Glomerular visceral epithelial cell (primary cell): ENCODE results near the gene ATE1.
A peak's percentile ranks its signal among the peaks of the same experiment; 100 is the strongest.
"Not testable (repeated sequence)": the region's sequence is repeated elsewhere in the genome, so short reads cannot be mapped to it uniquely, and the experiment has no call there.

Experiments
- DNase-seq: peaks from one replicate; pipeline ENCODE4 v3.0.0-alpha.2; 2016; ENCODE audit errors: extremely low spot score

The ATE1 gene

DNA sequence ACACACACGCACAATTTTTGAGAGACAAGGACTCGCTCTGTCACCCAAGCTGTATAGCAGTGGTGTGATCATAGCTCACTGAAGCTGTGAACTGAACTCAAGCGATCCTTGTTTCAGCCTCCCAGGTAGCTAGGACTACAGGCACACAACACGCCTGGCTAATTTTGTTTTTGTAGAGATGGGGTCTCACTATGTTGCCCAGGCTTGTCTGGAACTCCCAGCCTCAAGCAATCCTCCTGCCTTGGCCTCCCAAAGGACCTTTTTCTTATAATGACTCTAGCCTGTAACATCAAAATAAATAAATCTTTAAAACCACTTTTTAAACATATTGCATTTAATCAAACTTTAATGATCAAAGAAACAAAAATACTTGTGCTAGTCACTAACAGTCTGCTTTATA is 188.7 kb downstream of the ATE1 start:
- DNase-seq: no peak

DNA sequence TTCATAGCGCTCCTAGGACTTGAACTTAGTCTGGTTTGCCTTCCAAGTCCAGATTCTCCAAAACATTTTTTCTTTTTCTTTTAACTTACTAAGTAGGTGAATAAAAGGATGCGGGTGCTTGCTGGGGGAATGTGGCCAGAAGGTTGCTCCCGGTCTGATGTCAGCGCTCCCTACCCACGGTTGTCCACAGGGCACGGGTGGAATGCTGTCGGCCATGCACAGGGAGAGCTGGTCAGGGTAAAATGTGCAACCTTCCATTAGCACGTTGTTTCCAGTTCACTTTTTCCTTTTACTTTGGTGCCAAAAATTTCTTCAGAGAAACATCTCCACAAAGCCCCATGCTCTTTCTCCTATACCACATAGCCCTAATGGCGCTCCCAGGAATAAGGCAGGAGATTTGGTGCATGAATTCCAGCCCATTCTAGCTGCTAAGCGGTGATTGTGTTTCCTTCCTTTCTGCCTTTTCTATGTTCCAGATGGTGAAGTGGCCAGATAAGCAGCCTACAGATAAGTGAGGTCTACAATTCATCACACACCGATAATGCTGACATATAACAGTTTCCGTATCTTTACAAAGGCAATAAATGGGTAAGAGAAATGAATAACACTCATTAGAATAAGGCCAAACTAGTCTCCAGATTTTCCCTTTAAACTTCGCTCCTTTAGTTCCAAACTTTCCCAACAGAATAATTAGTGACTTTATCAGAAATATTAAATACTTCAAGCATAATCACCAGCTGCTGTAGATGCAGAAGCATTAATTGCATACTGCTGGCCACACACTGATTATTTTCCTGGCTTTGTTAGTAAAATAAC is 191.3 kb downstream of the ATE1 start:
- no peak for DNase-seq

DNA sequence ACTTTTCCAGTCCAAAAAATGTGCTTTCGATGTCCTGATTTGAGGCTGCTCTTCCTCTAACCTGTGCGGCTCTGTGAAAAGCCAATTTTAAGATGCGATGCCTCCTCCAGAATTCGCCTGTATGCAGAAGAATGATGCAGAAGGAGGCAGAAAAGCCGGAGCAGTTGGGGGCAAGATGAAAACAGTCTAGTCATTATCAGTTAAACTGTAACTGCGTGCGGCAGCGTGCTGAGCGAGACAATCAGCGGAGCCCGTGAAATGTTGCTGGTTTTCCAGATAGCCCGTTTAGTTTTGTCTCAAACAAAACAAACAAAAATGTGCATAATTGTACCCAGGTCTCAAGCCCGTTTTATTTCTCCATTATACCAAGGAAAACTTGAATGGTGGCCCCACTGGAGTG is 192.6 kb downstream of the ATE1 start:
- no peak for DNase-seq

DNA sequence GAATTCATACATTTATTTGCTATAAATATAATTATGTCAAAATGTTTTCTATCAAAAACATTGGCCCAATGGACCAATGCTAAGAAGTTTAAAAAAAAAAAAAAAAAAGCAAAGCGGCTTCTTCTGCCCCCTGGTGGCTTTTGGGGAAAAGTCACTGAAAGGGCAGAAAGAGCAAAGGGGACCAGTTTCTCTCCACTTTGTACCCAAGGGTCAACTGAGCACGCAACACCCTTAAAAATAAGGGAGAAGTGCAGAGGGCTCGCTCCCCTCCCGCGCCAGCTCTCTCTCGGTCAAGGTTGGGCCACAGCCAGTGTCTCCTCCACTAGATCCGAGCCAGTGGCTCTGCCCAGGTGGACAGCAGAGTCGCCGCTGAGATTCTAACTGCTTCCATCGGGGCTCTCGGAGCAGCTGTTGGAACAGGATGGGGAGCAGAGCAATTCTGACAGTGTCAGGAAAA is 193.2 kb downstream of the ATE1 start:
- DNase-seq: peak; percentile 22

DNA sequence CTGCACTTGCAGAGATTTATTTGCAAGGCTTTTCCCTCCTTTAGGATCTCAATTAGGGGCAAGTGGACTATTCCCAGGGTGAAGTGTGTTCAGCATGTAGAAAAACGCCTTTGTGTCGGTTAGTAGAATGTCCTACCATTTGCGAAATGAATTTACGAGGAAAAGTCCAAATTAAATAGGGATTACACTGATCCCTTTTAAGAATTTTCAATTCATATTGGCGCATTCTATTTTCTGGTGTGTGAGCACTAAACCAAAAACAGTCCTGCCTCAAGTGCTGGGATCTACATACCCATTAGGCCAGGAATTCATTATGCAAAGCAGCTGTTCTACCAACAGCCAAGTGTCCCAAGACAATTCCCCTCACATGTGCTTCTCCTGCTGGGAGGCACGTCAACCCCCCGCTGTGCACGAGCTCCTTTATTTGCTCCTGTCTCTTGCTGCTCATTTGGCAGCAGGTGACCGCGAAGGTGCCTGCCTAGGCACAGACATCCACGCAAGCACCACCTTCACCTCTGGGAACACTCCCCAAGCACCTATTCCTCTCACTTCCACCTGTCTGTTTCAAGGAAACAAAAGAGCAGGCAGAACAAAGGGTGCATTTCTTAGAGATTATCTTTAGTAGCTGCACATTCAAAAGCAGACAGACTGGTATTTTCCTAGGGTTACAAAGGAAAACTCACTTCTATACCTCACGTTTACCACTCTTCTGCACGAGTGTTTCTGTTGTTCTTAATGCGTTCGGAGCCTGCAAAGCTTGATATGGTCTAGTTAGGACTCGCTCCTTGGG is 195.0 kb downstream of the ATE1 start:
- no peak for DNase-seq

DNA sequence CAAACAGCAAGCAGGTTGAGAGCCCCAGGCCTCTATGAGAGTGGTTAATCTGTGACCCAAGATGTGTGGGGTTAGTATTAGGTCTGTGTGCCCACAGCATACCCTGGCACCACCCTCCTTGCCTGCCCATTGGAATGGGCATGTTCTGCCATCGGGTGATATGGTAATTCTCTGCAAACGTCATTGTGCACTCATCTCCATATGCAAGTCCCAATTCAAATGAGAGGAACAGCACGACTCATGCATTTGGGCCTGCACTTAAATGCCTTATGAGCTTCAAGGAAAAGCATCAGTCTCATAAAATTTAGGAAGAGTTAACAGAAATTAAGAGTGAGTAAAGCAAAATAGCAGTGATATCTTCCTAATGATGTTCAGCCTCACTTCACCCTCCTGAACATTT is 195.7 kb downstream of the ATE1 start:
- DNase-seq: no peak

DNA sequence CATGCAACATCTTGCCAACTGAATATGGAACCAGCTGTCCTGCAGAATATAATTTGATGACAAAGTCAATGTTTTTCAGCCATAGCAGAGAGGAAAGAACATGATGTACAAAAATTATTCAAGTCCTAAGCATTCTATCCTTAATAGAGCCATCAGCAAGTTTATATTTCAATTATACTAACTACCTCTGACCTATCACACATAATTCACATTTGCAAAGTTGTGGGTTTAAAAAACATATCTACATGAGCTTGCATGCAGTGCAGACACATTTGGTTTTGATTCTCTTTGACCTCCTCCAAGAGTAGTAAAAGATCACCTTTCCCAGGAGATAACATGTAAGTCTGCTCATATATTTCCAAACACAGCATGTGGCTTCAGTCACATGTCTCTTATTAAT is 203.5 kb downstream of the ATE1 start:
- DNase-seq: no peak

DNA sequence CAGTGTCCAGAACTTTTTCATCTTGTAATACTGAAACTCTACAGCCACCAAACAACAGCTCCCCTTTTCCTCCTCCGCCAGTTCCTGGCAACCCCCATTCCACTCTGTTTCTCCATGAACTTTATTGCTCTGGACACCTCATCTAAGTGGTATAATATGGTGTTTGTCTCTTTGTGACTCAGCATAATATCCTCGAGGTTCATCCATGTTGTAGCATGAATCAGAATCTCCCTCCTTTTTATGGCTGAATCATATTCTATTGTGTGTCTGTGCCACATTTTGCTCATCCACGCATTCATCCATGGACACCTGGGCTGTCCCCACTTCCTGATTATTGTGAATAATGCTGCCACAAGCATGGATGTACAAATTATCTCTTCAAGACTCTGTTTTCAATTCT is 205.2 kb downstream of the ATE1 start:
- DNase-seq: no peak

DNA sequence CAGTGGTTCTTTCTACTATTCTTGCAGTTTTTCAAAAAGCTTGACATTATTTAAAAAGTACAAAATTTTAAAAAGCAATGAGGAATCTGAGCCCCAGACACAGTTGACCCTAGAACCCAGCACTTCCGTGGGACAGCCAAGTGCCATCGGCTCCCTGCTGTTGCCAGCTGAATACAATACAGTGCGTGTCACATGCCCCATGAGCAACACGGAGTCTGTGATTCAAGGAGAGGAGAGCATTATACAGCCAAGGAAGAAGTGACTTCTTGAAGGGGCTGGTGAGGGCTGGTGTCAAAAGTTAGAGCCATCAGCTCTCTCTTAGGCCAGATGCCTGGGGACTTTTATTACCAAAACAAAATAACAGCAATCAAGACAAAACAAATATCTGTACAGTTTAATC is 206.6 kb downstream of the ATE1 start:
- DNase-seq: no peak

DNA sequence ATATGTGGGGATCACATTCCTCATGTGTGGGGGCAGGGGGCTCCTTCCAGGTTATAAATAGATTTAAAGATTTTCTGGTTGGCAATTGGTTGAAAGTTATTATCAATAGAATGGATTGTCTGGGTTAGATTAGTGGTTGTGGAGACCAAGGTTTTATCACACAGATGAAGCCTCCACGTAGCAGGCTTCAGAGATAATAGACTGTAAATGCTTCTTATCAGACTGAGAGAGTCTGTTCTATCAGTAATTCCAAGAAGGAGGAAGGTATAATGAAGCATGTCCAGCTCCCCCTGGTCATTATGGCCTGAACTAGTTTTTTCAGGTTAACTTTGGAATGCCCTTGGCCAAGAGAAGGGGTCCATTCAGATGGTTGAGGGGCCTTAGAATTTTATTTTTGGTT is 211.9 kb downstream of the ATE1 start:
- DNase-seq: no peak

DNA sequence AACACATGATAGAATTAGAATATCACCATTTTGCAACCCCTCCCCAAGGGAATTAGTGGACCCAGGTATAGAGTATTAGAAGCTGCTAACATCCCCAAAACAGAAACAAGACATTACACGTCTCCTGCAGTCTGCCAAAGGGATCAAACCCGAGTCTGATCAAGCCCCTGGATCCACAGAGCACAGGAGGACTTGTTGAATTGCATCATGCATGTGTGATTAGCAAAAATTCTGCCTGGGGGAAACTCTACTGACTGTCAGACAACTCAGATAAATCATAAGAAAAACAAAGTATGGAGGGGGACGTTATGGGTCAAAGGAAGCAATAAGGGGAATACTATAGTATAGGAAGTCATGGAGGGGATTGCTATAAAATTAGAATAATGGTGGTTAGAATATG is 212.8 kb downstream of the ATE1 start:
- no peak for DNase-seq

DNA sequence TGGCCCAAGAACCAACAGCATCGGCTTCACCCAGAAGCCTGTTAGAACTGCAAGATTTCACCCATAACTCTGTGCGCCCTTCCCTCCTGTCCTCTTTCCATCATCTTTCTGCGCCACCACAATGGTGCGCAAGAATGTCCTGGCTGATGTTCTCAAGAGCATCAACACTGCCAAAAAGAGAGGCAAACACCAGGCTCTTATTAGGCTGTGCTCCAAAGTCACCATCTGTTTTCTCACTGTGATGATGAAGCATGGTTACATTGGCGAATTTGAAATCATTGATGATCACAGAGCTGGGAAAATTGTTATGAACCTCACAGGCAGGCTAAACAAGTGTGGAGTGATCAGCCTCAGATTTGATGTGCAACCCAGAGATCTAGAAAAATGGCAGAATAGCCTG is 214.3 kb downstream of the ATE1 start:
- no peak for DNase-seq

DNA sequence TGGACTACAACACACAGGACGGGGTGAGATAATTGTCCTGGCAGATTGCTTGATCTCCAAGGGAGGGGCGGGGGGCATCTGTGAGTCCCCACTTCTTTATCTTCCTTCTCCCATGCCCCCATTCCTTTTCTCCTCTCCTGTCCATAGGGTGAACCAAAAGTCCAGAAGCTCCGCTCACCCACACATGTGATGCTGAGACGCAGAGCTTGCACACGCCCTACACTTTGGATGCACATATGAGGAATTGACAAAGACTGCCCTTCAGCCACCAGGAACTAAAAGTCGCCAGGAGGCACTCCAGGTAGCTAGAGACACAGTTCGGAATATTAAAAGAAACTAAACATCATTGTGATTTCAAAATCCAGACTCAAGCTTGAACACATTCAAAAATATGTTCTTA is 216.9 kb downstream of the ATE1 start:
- no peak for DNase-seq

DNA sequence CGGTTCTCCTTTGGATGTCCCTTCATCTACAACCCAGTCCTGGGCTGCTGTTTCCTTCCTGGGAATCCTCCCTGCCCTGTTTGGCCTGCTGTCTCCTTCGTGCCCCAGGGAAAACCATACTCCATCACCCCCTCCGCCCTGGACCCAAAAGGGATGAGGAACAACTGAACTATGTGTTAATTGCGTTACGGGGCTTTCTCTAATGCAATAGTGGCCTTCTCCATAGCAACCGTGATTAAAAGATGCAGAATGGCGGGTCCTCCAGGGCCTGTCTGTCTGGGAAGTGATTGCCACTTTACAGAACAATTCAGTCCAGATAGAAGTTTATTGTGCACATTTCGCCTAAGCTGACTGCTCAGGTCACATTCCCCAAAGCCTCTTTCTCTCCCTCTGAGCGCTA is 217.6 kb downstream of the ATE1 start:
- DNase-seq: no peak

DNA sequence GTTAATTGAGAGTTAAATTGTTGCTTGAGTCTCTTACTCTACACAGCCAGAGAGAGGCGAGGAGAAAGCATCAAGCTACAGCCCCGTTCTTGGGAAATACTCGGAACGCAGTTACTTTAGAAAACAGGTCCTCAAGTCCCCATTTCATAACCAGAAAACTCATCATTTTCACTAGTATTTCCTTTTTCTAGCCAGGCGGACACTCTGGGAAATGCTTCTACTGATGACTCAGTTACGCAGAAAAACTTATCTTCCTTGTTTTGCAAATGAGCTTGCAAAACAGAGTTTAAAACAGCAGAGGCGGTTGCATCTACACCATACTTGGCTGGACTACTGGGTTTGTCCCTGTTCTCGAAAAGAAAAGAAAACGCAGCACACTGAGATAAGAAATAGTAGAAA is 218.2 kb downstream of the ATE1 start:
- no peak for DNase-seq

DNA sequence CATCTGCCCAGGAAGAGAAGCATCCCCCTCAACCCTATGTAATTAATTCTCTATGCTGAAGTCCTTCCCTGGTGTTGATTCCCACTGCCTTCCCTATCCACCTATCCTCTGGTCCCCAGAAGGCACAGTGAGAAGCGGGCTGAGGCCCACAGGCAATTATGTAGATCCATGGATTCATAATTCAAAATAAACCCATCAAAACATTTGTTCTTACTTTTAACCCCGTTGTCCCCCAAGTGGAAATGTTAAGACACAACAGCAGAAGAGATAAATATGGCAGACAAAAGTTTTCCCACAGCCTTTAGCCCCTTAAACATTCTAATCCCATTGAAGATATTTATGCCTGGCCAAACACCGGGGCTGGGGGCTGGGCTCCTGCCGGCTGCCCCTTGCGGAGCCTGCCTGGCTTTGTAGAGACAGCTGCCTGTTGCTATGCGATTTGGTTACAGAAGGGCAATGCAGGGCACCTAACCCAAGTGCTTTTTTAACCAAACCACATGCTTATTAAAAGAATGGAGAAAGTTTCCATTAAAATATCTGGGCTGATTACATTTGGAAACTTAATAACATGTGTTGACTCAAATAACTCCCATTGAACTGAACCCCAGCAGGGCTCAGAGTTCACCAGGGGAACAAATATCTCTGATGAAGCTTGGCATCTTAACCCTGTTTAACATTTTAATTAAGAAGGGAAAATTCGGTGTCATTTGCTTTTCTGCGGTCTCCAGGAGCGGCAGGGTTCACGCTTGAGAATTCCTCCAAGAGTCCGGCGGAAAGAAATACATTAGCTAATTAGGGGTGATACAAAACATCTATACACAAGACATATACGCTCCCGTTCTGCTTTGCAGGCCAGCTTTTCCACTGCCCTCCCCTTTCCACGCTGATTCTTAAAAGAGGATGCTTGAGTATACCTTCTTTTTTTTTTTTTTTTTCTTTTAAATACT is 218.8 kb downstream of the ATE1 start:
- no peak for DNase-seq

DNA sequence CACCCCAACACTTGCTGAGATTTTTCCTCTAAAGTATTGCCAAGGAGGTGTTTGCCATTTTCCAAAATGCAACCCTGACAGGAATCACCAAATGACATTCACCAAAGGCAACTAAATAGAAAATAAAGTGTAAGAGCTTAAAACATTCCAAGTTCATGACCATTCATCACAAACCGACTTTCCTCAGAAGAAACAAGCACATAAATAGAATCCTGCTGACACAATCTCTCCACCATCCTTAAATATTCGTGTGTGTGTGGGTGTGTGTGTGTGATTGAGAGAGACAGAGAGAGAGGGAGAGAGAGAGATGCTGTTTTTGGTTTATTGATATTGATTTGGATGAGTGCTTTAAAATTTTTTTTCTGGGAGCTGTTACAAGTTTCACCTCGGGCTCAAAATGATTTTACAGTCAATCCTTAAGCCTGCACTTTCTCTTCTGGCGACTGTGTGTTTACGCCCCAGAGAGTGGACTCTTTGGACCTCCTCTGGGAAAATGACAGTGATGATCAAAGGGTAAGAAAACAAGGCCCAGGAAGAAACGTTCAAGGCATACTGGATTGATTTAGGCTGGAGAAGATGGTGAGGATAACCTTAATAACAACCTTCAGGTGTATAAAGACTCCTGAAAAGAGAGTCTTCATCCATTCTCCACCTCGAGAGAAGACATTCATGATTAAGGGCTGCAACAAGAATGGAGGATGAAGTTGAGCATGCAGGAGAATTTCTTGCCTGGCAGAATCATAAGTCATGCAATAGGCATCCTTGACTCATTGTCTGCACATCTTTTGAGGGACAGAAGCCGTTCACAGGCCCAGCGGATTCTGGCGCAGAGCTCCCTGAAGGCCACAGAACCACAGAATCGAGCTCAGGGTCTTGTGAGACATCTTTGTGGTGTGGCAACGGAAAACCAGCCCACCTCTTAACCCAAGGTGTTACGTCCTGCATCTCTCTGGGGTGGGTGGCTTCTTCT is 225.2 kb downstream of the ATE1 start:
- DNase-seq: peak; percentile 77

DNA sequence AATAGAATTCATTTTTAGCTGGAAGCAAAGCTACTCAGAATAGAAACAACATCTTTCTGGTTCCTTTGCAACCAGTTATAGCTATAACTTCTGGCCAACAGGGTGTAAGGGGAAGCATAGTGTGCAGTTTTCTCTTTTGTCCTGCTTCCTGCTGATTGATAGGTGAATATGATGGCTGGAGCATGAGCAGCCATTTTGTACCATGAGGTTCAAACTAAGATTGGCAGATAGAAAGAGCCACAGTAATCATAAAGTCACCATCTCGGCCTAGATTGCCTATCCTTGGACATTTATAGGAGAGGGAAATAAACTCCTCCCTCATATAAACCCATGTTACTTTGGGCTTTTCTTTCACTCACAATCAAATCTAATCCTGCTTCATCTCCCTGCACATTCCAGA is 227.4 kb downstream of the ATE1 start:
- no peak for DNase-seq

DNA sequence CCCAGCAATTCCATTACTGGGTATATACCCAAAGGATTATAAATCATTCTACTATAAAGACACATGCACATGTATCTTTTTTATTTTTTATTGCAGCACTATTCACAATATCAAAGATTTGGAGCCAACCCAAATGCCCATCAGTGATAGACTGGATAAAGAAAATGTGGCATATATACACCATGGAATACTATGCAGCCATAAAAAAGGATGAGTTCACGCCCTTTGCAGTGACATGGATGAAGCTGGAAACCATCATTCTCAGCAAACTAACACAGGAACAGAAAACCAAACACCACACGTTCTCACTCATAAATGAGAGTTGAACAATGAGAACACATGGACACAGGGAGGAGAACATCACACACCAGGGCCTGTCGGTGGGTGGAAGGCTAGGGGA is 228.1 kb downstream of the ATE1 start:
- DNase-seq: not testable (repeated sequence)

DNA sequence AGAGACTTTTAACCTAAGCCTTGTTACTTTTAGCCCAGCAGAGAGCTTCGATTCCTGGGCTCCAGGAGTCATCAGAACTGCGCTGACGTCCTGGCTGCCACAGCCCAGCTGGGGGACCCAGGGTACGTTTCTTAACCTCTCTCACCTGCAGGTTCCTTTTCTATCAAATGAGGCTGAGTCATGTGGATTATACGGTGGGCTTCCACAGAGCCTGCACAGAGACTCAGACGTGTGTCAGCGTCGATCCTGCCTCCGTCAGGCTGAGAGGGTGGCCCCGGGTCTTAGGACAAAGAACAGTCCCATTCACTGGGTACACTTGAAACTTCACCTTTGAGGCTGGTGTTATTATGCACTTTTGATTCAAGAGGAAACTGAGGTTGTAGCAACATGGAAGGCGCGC is 228.9 kb downstream of the ATE1 start:
- no peak for DNase-seq

DNA sequence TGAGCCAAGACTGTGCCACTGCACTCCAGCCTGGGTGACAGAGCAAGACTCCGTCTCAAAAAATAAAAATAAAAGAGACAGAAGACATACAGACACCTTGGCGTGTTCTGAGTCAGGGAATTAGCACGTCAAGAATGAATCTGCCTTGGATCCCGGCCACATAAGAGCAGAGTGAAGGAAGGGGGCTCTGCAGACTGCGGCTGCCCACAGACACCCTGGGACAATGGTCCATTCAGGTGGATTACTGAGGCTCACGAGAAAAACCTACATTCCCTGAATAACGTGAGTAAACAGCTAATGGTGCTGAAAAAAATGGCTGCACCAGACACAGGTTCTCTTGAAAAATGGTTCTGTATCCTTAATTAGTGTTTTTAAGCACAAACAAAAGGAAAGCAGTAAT is 229.5 kb downstream of the ATE1 start:
- peak; percentile 4 for DNase-seq
